Forelimb muscle (tissue), 1 donor: ENCODE results near the gene SEPTIN11. TPM values are rescaled to one million over a fixed set of nuclear protein-coding genes. Genes with fewer than 3 reads are reported as not detected.

Experiments
- DNase-seq: peaks from one replicate; pipeline ENCODE4 v3.0.0-alpha.2; 2013; ENCODE audit warnings: low read depth
- polyA plus RNA-seq: library from polyadenylated mRNA; unstranded; fragments of 120-200 nt; gene quantifications from one replicate; pipeline ENCODE4 v1.2.1, GENCODE V29; 2013; ENCODE audit not compliant: insufficient read length

The SEPTIN11 gene
- polyA plus RNA-seq, 1 donor = 262 TPM

DNA sequence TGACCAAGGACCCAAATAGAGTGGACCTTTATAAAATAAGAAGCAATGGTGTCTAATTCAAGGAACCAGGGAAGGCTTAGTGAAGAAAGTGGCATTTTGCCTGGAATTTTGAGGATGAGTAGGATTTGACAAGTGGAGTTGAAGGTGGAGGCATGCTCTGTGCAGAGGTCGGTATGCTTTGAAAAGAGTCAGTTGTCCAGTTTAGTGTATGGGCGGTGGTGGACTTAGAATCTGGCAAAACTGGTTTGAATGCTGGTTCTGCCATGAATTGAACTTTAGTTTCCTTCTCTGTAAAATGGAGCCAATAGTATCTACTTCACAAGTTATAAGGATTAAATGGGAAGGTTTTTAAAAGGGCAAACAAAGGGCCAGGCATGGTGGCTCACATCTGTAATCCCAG, 29.7 kb downstream of the SEPTIN11 start:
- no peak for DNase-seq

DNA sequence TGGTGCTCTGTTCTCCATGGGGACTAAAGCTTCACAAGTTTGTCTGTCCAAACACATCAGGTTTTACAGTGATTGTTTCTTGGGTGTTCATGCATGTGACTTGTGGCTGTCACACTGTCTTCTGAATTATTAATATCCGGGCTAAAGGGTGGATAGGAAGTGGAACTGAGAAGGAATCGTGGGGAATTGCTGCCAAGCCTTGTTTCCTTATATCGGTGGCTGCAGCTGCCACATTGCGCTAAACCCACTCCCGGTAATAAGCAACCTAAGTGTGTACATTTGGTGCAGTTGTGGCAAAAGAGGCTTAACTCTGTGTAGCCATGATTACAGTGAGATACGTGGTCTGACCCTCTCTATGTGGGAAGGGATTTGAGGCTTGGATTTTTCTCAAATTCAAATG, 30.7 kb downstream of the SEPTIN11 start:
- DNase-seq = no peak

DNA sequence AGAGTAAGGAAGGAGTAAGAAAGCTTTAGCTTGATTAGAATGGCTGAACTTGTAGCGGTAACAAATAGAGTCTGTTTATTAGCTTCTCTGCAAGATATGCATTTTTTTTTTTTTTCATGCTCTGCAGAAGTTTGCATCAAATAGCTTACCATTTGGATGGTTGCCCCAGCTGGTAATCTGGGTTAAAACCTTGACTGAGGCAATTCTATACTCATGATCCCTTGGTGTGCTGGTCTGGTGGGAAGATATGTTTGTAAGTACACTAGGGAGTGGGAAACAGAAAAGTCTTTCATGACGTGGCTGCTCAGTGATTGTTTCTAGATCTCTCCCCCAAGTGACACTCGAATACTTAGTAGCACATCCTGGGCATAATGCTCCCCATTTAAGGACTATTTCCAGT, 32.1 kb downstream of the SEPTIN11 start:
- no peak for DNase-seq

DNA sequence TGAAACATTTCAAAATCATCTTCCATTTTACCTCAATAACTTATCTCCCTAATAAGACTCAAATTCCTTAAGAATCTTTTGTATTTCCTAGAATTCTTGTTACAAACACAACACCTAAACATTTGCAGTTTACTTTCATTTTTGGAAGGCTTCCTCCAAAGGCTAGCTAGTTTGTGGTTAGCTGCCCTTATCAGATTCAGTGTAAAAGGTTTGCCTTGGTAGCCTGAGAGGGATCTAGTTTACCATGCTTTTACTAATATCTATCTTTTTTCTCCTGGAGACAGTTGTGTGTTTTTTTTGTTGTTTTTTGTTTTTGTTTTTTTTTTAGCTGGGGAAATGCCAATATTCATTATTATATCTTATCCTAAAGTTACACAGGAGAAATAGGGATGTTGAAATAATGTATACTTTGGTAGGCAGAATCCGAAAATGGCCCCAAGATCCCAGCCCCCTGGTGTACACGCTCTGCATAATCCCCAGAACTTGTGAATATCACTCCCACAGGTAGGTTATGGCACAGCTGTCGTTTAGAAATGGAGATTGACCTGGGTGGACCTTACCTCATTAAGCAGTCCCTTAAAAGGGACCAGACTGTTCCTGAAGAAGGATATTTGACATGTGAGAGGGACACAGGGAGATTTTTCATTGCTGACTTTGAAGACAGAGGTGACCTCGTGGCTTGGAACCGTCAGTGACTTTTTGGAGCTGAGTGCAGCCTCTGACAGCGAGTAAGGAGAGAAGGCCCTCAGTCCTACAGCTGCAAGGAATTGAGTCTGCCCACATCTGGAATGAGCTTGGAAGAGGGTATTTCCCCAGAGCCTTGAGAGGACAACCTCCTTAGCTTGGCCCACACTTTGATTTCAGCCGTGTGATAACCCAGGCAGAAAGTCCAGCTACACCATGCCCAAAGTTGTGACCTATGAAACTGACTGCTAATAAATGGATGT, 33.4 kb downstream of the SEPTIN11 start:
- DNase-seq = no peak

DNA sequence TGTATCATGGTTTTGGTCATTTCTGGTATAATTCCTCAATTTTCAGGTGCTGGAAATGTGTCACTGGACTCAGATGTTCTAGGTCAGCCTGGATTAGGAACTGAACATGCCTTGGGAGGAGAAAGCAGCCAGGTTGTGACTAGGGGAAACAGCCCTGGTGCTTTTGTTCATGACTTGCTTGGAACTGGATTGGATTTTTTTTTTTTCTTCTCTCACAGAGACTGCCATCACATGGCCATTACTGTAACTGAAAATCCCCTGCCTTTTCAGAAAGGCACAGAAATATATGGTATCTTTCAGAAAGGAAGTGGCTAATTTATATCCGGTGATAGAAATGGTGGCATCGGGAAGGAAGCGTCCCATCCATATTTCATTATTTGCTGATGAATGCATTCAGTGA, 34.6 kb downstream of the SEPTIN11 start:
- no peak for DNase-seq

DNA sequence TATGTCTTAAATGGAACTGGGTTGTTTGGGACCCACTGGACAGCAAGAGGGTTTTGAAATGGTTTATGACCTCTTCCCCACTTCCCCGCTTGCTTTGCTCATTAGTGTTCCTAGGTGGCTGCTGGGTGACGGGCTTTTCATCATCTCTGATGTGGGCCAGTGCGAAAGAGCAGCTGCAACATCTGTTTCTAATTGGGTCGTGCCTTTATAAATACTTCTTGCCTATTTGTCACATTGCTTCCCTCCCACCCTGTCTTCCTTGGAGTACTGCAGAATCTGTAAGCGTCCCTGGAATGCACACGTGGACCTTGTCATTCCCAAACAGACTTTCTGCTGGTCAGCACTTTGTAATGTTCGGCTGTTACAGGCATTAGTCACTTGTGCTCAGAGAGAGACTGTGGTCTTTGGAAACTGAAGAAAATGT, 35.2 kb downstream of the SEPTIN11 start:
- DNase-seq = peak; percentile 91

DNA sequence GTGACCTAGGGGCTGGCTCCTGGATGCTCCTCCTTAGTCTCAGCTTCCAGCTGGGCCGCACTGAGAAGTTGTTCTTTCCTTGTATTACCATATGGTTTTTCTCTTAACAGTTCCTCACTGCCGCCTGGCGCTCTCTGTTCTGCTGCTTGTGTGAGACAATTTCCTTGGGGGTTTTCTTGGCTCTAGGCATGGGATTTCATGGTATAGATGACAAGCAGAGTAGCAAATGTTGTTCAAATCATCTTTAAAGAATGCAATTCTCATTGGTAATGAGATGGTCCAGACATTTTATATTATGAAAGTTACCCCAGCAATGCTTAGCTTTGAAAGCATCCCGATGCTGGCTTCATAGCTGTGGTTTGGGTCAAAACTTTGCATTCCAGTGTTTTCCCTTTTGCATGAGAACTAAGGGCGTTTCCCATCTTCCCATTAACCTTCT, 37.6 kb downstream of the SEPTIN11 start:
- peak; percentile 81 for DNase-seq

DNA sequence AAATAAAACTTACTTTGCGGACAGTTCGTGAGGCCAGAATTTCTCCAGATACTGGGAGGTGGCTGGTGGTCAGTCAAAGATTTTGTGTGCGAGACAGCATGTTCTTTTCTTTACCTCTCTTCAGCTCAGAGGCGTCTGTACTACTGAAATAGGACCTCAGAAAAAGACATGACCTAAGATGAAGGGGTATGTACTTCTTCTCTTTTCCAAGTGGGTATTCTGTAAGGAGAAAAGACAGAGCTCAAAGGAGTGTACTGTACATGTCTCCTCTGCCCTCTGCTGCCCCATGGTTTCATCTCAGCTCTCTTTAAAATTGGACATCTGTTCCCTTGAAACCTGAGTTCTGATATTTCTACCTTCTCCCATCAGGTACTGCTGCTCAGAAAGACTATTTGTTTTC, 38.1 kb downstream of the SEPTIN11 start:
- DNase-seq = no peak

DNA sequence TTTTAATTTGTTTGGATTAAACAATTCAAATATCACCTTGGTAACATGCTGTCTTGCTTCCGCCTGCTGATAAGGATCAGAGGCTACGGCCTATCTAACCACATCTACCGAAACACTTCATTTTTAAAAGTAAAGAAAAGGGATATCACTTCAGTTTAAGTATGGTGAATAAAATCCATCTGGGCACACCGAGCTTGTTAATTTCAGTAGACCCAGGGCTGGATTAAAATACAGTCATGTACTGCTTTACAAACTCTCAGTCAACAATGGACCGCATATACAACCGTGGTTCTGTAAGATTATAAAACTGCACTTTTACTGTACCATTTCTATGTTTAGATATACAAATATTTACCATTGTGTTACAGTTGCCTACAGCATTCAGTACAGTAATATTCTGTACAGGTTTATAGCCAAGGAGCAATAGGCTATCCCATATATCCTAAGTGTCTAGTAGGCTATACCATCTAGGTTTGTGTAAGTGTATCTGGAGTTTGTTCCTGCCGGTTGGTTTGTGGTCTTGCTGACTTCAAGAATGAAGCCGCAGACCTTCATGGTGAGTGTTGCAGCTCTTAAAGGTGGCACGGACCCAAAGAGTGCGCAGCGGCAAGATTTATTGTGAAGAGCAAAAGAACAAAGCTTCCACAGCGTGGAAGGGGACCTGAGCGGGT, 40.0 kb downstream of the SEPTIN11 start:
- DNase-seq = no peak

DNA sequence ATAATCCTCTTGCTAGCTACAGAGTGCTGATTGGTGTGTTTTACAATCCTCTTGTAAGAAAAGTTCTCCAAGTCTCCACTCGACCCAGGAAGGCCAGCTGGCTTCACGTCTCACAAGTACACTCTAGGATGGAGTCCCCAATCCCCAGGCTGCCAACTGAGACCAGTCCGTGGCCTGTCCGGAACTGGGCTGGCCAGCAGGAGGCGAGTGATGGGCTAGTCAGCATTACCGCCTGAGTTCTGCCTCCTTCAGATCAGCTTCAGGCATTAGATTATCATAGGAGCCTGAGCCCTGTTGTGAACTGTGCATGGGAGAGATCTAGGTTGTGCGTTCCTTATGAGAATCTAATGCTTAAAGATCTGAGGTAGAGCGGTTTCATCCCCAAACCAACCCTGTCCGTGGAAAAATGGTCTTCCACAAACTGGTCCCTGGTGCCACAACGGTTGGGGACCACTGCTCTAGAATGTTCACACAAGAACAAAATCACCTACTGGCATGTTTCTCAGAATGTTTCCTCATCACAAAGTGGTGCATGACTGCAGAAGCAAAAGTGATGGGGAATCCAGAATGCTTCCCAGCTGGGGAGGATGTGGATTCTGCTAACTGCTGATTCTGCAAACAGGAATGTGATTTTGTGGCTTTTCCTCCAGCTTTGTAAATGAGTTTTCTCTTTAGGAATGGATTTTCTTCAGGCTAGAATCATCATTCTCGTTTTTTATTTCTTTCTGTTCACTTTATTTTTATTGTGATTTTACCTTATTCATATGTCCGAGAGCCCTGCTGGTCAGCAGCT, 40.9 kb downstream of the SEPTIN11 start:
- DNase-seq = no peak

DNA sequence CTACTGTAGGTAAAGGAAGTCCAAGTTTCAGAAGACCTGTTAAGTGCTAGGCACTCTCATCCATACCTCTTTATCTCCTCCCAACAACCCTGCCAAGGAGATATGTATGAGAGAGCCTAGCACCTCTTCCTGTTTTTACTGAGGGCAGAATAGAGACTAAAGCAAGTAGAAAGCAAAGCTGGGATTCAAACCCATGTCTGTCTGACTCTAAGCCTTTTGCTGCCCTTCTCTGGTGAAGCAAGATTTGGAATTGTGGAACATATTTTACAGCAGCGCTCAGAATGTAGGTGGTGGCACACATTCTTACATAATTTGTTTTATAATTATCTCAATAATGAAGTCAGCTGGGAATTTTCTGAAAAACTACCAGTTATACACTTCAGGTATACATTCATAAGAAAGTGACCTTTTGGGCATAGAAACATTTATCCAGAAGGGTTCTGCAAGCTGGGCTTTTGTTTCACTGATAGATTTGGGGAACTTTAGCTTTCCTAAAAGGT, 41.7 kb downstream of the SEPTIN11 start:
- no peak for DNase-seq

DNA sequence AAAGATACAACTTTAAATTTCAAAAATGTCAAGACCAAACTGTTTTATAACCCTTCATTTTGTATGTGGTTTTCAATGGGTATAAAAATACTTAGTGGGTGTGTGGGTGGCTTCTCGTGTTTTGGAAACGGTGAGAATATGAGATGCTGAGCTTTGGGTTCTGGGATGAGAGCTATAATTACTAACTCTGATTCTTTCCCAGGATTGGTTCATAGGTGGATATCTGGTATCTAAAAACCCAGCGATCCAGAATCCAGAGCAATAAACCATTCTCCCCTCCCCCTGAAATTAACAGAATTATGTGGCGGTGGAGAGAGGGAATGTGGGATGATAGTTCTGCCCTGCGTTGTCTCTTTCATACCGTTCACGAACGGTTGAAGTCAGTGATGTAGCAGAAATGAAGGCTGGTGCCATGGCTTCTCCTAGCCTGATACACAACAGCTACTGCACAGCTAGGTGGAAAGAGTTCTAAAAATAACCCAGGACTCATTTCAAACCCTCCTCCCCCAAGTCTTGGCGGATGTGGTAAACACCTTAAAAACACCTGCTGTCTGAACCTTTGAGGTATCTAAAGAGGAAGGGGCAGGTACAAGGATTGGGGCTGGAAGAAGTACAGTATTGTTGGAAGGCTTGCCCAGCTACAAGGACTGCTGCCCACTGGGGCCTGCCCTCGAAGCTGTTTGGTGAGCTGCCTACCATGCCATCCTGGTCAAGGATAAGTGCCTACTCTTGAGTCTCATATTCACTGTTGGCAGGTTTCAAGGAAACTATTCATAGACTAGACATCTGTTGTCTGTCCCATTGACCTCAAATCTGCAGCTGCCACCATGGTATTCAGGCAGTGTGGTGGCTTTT, 44.5 kb downstream of the SEPTIN11 start:
- DNase-seq = no peak

DNA sequence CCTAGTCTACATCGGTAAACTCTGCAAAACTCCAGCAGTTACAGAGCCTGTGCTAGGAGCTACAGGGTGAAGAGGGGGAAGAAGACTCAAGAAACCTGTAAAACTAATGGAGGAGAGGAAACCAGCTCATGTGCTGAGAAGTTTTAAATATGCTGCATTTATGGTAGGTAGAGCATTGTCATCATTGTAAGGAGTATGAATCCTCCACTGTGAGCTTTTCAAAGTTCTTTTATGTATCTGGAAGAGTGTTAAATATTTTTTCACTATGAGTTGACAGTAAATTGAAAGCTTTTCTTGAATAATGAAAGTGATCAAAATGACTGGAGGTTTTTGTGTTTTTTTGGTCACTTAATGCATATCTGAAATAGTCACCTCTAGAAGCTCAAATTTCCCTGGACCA, 46.2 kb downstream of the SEPTIN11 start:
- no peak for DNase-seq

DNA sequence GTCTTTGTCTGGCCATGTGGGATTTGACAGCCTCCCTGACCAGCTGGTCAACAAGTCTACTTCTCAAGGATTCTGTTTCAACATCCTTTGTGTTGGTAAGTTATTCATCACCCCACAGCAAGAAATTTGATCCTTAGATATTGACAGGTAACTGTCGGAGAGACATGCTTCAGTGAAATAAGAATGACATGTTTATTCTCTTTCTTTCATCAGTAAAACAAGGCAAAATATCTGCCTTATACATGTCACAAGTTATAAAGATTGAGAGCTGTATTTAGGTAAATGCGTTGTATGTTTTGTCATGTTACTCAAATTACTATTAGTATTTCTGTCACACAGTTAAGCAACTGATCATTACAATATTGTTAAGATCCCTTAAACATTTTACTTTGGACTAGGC, 46.9 kb downstream of the SEPTIN11 start:
- DNase-seq = no peak

DNA sequence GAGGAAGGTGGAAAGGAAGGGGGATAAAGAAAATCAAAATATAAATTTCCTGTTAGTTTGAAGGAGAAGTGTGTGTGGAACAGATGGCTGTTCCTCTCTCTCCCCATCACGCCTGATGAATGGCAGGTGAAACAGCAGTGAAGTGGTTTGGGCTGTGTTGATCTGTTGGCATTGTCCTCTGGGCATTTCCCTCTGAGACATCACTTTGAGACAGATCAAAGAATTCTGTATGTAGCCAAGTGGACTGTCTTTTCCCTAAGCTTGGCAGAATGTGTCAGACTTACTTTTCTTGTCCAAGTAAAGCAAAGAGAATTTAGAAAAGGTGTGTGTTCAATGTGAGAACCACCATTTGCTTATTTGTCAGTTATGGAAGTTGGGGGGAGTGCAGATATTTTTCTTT, 47.5 kb downstream of the SEPTIN11 start:
- no peak for DNase-seq

DNA sequence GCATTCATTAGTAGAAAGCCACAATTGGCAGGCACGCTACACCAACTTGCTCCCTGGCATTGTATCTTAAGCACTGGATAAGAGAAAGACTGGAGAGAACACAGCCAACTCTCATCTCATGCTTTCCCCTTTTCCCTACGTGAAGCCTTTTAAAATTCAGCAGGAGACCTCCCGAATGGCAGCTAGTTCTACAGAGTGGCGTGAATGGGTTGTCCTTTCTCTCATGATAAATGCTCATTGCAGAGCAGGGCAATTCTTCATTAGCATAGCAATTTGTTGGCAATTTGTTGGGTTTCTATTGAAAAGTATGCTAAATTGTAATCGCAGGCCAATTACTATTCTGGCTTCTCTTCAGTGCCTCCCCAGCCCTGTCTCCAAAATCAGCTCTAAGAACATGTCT, 48.0 kb downstream of the SEPTIN11 start:
- DNase-seq = no peak

DNA sequence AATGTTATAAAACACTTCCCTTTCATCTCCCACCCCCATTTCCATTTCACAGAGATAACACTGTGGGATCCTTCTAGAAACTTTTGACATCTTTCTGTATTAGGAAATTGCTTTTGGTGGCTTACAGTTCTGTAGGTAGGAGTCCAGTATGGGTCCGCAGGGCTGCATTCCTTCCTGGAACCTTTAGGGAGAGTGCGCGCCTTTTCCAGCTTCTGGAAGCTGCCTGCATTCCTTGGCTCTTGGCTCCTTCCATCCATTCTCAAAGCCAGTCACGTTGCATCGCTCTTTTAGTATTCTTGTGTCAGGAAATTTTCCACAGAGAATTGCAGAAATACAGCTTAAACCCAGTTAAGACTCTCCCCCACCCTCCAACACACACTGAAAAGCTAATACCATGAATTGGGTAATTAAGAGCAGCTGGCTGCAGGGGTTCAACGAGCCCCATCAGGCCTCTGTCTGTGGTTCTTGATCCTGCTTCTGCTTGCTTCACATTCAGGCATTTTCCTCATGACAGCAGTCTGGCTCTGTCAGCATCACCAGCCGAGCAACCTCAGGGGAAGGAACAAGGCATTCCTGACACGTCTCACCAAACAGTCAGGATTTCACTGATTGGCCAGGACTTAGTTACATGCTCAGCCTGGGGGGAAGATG, 48.8 kb downstream of the SEPTIN11 start:
- DNase-seq = no peak
